Heart right ventricle (tissue), 16 donors: ENCODE measurements around the gene DLST. TPM values are rescaled to one million over a fixed set of nuclear protein-coding genes. Genes with fewer than 3 reads are reported as not detected.

ENCODE experiments used
- ATAC-seq, 8 donors: fragments of 200-7000 bp; cut with Tn5 transposase; one replicate each; pipeline ENCODE4 v1.9.1; 2020; ENCODE audit warnings: mild to moderate bottlenecking in 8 of 8, moderate library complexity in 8 of 8, moderate number of reproducible peaks in 1 of 8
- DNase-seq, 2 donors: peaks; one replicate each; pipeline ENCODE4 v3.0.0-alpha.2; 2020
- H3K27ac ChIP-seq, 10 donors: fragments of 200-600 bp; sonication (generic) in 2 of 10; one replicate each; pipeline versions ENCODE4 v1.5.0 to v1.8.0; 2020 to 2022; ENCODE audit warnings: mild to moderate bottlenecking in 3 of 10
- H3K27me3 ChIP-seq, 7 donors: fragments of 200-600 bp; one replicate each; pipeline ENCODE4 v1.8.0; 2021 to 2022; ENCODE audit warnings: mild to moderate bottlenecking in 2 of 7
- H3K36me3 ChIP-seq, 9 donors: fragments of 200-600 bp; sonication (generic) in 1 of 9; one replicate each; pipeline versions ENCODE4 v1.5.0 to v1.8.0; 2020 to 2022; ENCODE audit warnings: mild to moderate bottlenecking in 2 of 9
- H3K4me1 ChIP-seq, 9 donors: fragments of 200-600 bp; sonication (generic) in 1 of 9; one replicate each; pipeline versions ENCODE4 v1.5.0 to v1.8.0; 2020 to 2022; ENCODE audit warnings: mild to moderate bottlenecking in 4 of 9
- H3K4me3 ChIP-seq, 10 donors: fragments of 200-600 bp; sonication (generic) in 2 of 10; one replicate each; pipeline versions ENCODE4 v1.5.0 to v1.8.0; 2020 to 2022; ENCODE audit warnings: mild to moderate bottlenecking in 7 of 10, moderate library complexity in 2 of 10
- H3K9me3 ChIP-seq, 11 donors: fragments of 200-600 bp in 10 of 11; sonication (generic) in 2 of 11; one replicate each; pipeline versions ENCODE4 v1.5.0 to v1.8.0; 2013 to 2022; ENCODE audit warnings: mild to moderate bottlenecking in 2 of 11, control low read depth in 1 of 11, moderate library complexity in 1 of 11
- WGBS, 2 donors: extraction: QIAGEN DNeasy Blood & Tissue Kit; methylation state at CpG; one replicate each; pipeline ENCODE4 v1.1.7; 2013; ENCODE audit warnings: inconsistent platforms in 1 of 2; 5-methylcytosine and 5-hydroxymethylcytosine counted together
- intact Hi-C, 10 donors: fragments of 100-400 bp; cut with DNase I; formaldehyde crosslinking; loops; one replicate each; pipeline versions ENCODE4 v1.11.1 to v1.14.2; 2022
- polyA plus RNA-seq, 2 donors: library from polyadenylated mRNA; stranded (reverse); fragments of 200-250 nt; gene quantifications; one replicate each; pipeline ENCODE4 v1.2.3, GENCODE V29; 2013
- total RNA-seq, 10 donors: library from RNA; stranded (reverse); fragmentation: NEBNext Ultra II Directional in 3 of 10; extraction: Animal tissue kit (Norgen Biotek cat#: 25700) in 3 of 10; gene quantifications; one replicate each; pipeline versions ENCODE4 v1.2.1 to v1.2.4, GENCODE V29; 2021 to 2023
- TF ChIP-seq, protein P1 (sequence below), 9 donors: fragments of 200-600 bp; sonication (generic) in 2 of 9; IDR thresholded peaks; one replicate each; pipeline versions ENCODE4 v1.5.0 to v1.8.0; 2021 to 2022; ENCODE audit warnings: antibody characterized with exemption in 9 of 9, mild to moderate bottlenecking in 5 of 9, moderate library complexity in 1 of 9
- donor health status: Arrhythmogenic right ventricular cardiomyopathy.
- donor health status: ischemic (EF 13 %, LVEDD 7.1; RV severe dilation, severe dysfunction).
- donor health status: healthy with polysubstance abuse.
- donor health status: DM: no; HTN: yes; CAD: no.
- donor health status: DM: no; HTN: no; CAD: no.
- donor health status: ischemic (EF 25% LVEDD 6.9; RV normal size, moderate dysfunction).
- donor health status: ischemic (EF 25% LVEDD 5.7; RV mildly dilated, moderate dysfunction).
- donor health status: healthy.
- donor health status: DM: yes; HTN: yes; CAD: no.
- donor health status: Ischemic cardiomyopathy.
- donor health status: ischemic (EF 35%, LVEDD 5.7; RV mildly dilated, moderate dysfunction).
- donor health status: nonischemic (EF 11% LVEDD 7.7; RV severe dilation, severe dysfunction).
- donor health status: DM: yes; HTN: yes; CAD: no.
- donor health status: PGD.
- donor health status: ischemic (EF 29% LVEDD 5.4; RV normal size, mild dysfunction).
- donor health status: nonischemic (EF 23%, LVEDD 6.1; RV moderate dilation, normal function).

Gene DLST
- total and polyA plus RNA-seq, 12 donors: 52.5 to 273 (median 226) TPM

GRCh38 chr14:74871819-74872218 lies 9.9 kb upstream of the DLST start:
- Histone ChIP-seq H3K4me3 (no peak overlapping the region), H3K36me3 (no peaks in the 10 kb centered on the region), H3K9me3 (no peaks in the 10 kb centered on the region), H3K27ac (no peak overlapping the region), H3K4me1 (peaks cover 0 to 14% (median 0%) of the 10 kb centered on the region in 9 donors), H3K27me3 (no peaks in the 10 kb centered on the region)
- no peak for DNase-seq
- 82 to 83% methylated on average over 4 of the region's 4 CpGs for WGBS, 2 donors
- ATAC-seq: no peak
- intact Hi-C loops: no loop called here
- TF ChIP-seq, protein P1, sequence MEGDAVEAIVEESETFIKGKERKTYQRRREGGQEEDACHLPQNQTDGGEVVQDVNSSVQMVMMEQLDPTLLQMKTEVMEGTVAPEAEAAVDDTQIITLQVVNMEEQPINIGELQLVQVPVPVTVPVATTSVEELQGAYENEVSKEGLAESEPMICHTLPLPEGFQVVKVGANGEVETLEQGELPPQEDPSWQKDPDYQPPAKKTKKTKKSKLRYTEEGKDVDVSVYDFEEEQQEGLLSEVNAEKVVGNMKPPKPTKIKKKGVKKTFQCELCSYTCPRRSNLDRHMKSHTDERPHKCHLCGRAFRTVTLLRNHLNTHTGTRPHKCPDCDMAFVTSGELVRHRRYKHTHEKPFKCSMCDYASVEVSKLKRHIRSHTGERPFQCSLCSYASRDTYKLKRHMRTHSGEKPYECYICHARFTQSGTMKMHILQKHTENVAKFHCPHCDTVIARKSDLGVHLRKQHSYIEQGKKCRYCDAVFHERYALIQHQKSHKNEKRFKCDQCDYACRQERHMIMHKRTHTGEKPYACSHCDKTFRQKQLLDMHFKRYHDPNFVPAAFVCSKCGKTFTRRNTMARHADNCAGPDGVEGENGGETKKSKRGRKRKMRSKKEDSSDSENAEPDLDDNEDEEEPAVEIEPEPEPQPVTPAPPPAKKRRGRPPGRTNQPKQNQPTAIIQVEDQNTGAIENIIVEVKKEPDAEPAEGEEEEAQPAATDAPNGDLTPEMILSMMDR (IDR thresholded peaks at IDR 0.05): no peak

DNA sequence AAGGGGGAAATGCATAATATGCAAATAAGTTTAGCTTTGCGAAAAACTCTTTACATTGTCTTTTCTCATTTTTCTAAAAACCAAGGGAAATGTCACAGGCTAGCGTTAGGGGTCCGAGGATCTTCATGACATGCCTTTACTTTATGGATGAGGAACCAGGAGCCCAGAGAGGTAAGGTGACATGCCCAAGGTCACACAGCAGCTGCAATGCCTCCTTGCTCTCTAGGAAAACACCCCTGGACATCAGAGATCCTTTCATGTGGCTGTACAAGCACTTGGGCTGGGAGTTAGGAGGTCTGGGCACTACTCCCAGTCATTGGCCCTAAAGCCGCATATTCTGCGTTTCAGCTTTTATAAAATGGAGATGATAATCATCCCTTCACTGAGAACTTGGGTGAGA lies 6.5 kb upstream of the DLST start:
- Histone ChIP-seq H3K4me1 (peaks cover 0 to 14% (median 0%) of the 10 kb centered on the region in 9 donors), H3K4me3 (no peak overlapping the region), H3K27ac (no peak overlapping the region), H3K36me3 (no peaks in the 10 kb centered on the region), H3K27me3 (no peaks in the 10 kb centered on the region), H3K9me3 (no peaks in the 10 kb centered on the region)
- WGBS, 2 donors: 93 to 97% methylated on average over 5 of the region's 5 CpGs
- ATAC-seq: no peak
- intact Hi-C loops: no loop called here
- TF ChIP-seq, protein P1 (IDR thresholded peaks at IDR 0.05): no peak
- no peak for DNase-seq

- DNase-seq (no peak), ATAC-seq (peak in 3 of 8 donors; percentile 16 to 49 (median 30))
- H3K27ac ChIP-seq: peak within 1 kb of the TSS in 1 of 10 donors; percentile 31
- no peaks in the 10 kb centered on the region for H3K27me3 ChIP-seq
- no peaks in the 10 kb centered on the region for H3K9me3 ChIP-seq
- TF ChIP-seq, protein P1 (IDR thresholded peaks at IDR 0.05): no peak
- WGBS, 2 donors: 54 to 56% methylated on average over 13 of the region's 13 CpGs
- intact Hi-C loops: no loop called here
- no peaks in the 10 kb centered on the region for H3K36me3 ChIP-seq
- H3K4me1 ChIP-seq: peaks cover 0 to 19% (median 6%) of the 10 kb centered on the region in 9 donors
- H3K4me3 ChIP-seq: no peak within 1 kb of the TSS
These were observed 5.5 kb upstream of the DLST start, which contains the start of gene PROX2 for GRCh38 chr14:74875941-74876913. TSS of gene PROX2 (minus strand) at chr14:74876145. CDS start at chr14:74863834, 12,311 bp downstream.

- DNase-seq: no peak
- intact Hi-C loops: no loop called here
- 59 to 76% methylated on average over 3 of the region's 3 CpGs for WGBS, 2 donors
These were observed 2.1 kb upstream of the DLST start for GRCh38 chr14:74879427-74880182.

More at GRCh38 chr14:74879427-74880182, 2.1 kb upstream of the DLST start:
- Histone ChIP-seq H3K4me1 (peaks cover 15 to 42% (median 30%) of the 10 kb centered on the region in 9 donors), H3K4me3 (no peak overlapping the region), H3K9me3 (no peaks in the 10 kb centered on the region), H3K27ac (no peak overlapping the region), H3K27me3 (no peaks in the 10 kb centered on the region), H3K36me3 (peaks cover 0 to 4% (median 0%) of the 10 kb centered on the region in 9 donors)
- no peak for ATAC-seq
- TF ChIP-seq, protein P1 (IDR thresholded peaks at IDR 0.05): no peak
